Measurements from ENCODE around the gene CNNM1. TPM values are rescaled to one million over a fixed set of nuclear protein-coding genes. Genes with fewer than 3 reads are reported as not detected.
A peak's percentile ranks its signal among the peaks of the same experiment; 100 is the strongest.

The CNNM1 gene
- total and polyA plus RNA-seq, 9 of the 15 experiments (the other 6 are each of a cell fraction or from before 2014, with no cell fraction given), result not detected

GRCh38 chr10:99430451-99431189 is 101.5 kb downstream of the CNNM1 start, which contains the start of gene GOT1 (continued):
- TF ChIP-seq SMAD4 (CRISPR knock-in tag; conservative IDR thresholded peaks at IDR 0.05) (0 out of 2 replicates have a peak, but pooled peaks have one; percentile 17), SP2 (IDR thresholded peaks at IDR 0.05; ENCODE audit: extremely low read depth, low read depth, low read length, poor library complexity, severe bottlenecking) (peak; percentile 70), RCOR1 (IDR thresholded peaks at IDR 0.05; ENCODE audit: borderline replicate concordance in 1 of 2, low read depth in 2 of 2, low read length in 2 of 2) (peak in 1 of 2 experiments; percentile 46; a peak in 1 of 4 replicates), CREM (IDR thresholded peaks at IDR 0.05; ENCODE audit: low read depth) (peak; percentile 87), MYBL2 (IDR thresholded peaks at IDR 0.05; ENCODE audit: low read depth) (peak; percentile 82), MYBL2 (CRISPR knock-in tag; IDR thresholded peaks at IDR 0.05; ENCODE audit: borderline replicate concordance) (no peak), NFIC (IDR thresholded peaks at IDR 0.05) (0 out of 2 replicates have a peak, but pooled peaks have one; percentile 5), POLR3G (IDR thresholded peaks at IDR 0.05; ENCODE audit: extremely low read depth, insufficient read length, insufficient replicate concordance) (no peak), ZBTB12 (CRISPR knock-in tag; IDR thresholded peaks at IDR 0.05) (0 out of 2 replicates have a peak, but pooled peaks have one; percentile 59), HDAC1 (IDR thresholded peaks at IDR 0.05) (0 out of 4 replicates have a peak, but pooled peaks of 1 of the 2 experiments have one; percentile 6), MNT (conservative IDR thresholded peaks at IDR 0.05) (peak in 1 of 2 experiments; percentile 72; a peak in 3 of 4 replicates), PHF8 (IDR thresholded peaks at IDR 0.05; ENCODE audit: borderline replicate concordance, low read length) (peak; percentile 78), TAF1 (IDR thresholded peaks at IDR 0.05; ENCODE audit: control insufficient read depth, extremely low read depth, insufficient read depth, low read length, severe bottlenecking) (peak; percentile 76), SP1 (CRISPR knock-in tag; IDR thresholded peaks at IDR 0.05) (peak; percentile 76; the same call in 1 of the 2 replicates), MEIS2 (IDR thresholded peaks at IDR 0.05; ENCODE audit: partially characterized antibody) (peak; percentile 78), ARID2 (IDR thresholded peaks at IDR 0.05) (no peak), PKNOX1 (IDR thresholded peaks at IDR 0.05) (peak; percentile 97), FIP1L1 (IDR thresholded peaks at IDR 0.05; ENCODE audit: low read depth, low read length, poor library complexity, severe bottlenecking) (peak; percentile 50)
- TF ChIP-seq, protein P1, sequence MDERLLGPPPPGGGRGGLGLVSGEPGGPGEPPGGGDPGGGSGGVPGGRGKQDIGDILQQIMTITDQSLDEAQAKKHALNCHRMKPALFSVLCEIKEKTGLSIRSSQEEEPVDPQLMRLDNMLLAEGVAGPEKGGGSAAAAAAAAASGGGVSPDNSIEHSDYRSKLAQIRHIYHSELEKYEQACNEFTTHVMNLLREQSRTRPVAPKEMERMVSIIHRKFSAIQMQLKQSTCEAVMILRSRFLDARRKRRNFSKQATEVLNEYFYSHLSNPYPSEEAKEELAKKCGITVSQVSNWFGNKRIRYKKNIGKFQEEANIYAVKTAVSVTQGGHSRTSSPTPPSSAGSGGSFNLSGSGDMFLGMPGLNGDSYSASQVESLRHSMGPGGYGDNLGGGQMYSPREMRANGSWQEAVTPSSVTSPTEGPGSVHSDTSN (CRISPR knock-in tag; IDR thresholded peaks at IDR 0.05; ENCODE audit: low read depth), result no peak
- TF ChIP-seq, protein P1 (tag; conservative IDR thresholded peaks at IDR 0.05; ENCODE audit: low read depth), result peak; percentile 87
